ENCODE results near the gene VWA3B.

DNA sequence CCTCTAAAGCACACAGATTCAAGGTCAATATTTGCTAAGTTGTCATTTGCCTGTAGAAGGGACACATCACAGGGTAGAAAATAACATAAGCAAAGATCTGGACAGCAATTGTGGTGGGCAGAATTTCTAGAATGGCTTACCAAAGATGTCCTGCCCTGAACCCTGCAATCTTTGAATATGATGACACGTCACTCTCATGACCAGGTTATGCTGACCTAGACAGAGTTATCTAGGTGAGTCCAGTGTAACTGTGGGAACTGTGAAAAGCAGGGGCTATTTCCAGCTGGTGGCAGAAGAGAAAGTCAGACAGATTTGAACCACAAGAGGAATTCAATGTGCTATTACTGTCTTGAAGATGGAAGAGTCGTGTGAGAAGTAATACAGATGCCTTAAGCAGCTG lies 147.0 kb downstream of the VWA3B start:
- TF ChIP-seq EZH2 (IDR thresholded peaks at IDR 0.05), result no peak
- no peak for TF ChIP-seq FOXP2 (optimal IDR thresholded peaks at IDR 0.05; ENCODE audit: control extremely low read depth, extremely low read length, insufficient read depth)
- no peak for TF ChIP-seq POLR2AphosphoS5 (IDR thresholded peaks at IDR 0.05; ENCODE audit: borderline replicate concordance, low read depth, low read length)
